Neuronal stem cell (in vitro differentiated cells): ENCODE data around the gene MORC2.

Experiments used
- DNase-seq: peaks from one replicate; pipeline ENCODE4 v3.0.0-alpha.2; 2013; ENCODE audit warnings: low spot score
- H2AFZ ChIP-seq: one replicate; pipeline ENCODE4 v1.6.1; 2013; ENCODE audit warnings: mild to moderate bottlenecking, low read length, inconsistent platforms
- H2AK5ac ChIP-seq: 2 replicates; pipeline ENCODE4 v1.6.1; 2013; ENCODE audit warnings: low read depth, mild to moderate bottlenecking, inconsistent platforms, low read length, moderate library complexity, mixed read lengths
- H2BK120ac ChIP-seq: 2 replicates; pipeline ENCODE4 v1.6.1; 2013; ENCODE audit warnings: low read depth, mild to moderate bottlenecking, inconsistent platforms, low read length, moderate library complexity, mixed read lengths
- H2BK12ac ChIP-seq: one replicate; pipeline ENCODE4 v1.6.1; 2013; ENCODE audit warnings: low read length, inconsistent platforms
- H2BK15ac ChIP-seq: 2 replicates; pipeline ENCODE4 v1.6.1; 2013; ENCODE audit warnings: mild to moderate bottlenecking, low read length, inconsistent platforms, mixed read lengths
- H2BK5ac ChIP-seq: one replicate; pipeline ENCODE4 v1.6.1; 2013; ENCODE audit warnings: inconsistent platforms, mild to moderate bottlenecking, low read length, moderate library complexity
- H3K14ac ChIP-seq: one replicate; pipeline ENCODE4 v1.6.1; 2013; ENCODE audit warnings: low read length, inconsistent platforms
- H3K18ac ChIP-seq: 2 replicates; pipeline ENCODE4 v1.6.1; 2013; ENCODE audit warnings: low read length, inconsistent platforms
- H3K23ac ChIP-seq: 2 replicates; pipeline ENCODE4 v1.6.1; 2013; ENCODE audit warnings: low read depth, mild to moderate bottlenecking, mixed read lengths, low read length, inconsistent platforms; ENCODE audit not compliant: poor library complexity
- H3K27ac ChIP-seq: replicated peaks from 3 replicates; pipeline ENCODE4 v1.5.1; 2013; ENCODE audit warnings: low read length, inconsistent platforms
- H3K27me3 ChIP-seq, 3 experiments: 2 replicates each; pipeline ENCODE4 v1.6.1; 2013; ENCODE audit warnings: low read length in 3 of 3, mild to moderate bottlenecking in 2 of 3, inconsistent platforms in 1 of 3, low read depth in 1 of 3, mixed read lengths in 1 of 3, moderate library complexity in 1 of 3; ENCODE audit not compliant: control insufficient read depth in 3 of 3, insufficient read depth in 3 of 3
- H3K36me3 ChIP-seq, 2 donors: replicated peaks in 1 of 2; 2 replicates each; pipeline ENCODE4 v1.6.1; 2013; ENCODE audit warnings: low read length in 2 of 2; ENCODE audit not compliant: control insufficient read depth in 2 of 2, insufficient read depth in 2 of 2
- H3K4ac ChIP-seq: 2 replicates; pipeline ENCODE4 v1.6.1; 2013; ENCODE audit warnings: inconsistent platforms, mild to moderate bottlenecking, low read length, moderate library complexity
- H3K4me1 ChIP-seq, 2 donors: 1 replicate in 1 of 2; 2 replicates in 1 of 2; pipeline ENCODE4 v1.6.1; 2013; ENCODE audit warnings: low read length in 2 of 2, low read depth in 1 of 2; ENCODE audit not compliant: control insufficient read depth in 2 of 2, insufficient read depth in 1 of 2
- H3K4me2 ChIP-seq: one replicate; pipeline ENCODE4 v1.6.1; 2013; ENCODE audit warnings: mild to moderate bottlenecking, low read length, inconsistent platforms; ENCODE audit not compliant: insufficient read depth, poor library complexity, severe bottlenecking
- H3K4me3 ChIP-seq, 2 donors: 2 replicates each; pipeline ENCODE4 v1.5.1; 2013; ENCODE audit warnings: low read length in 2 of 2, mild to moderate bottlenecking in 2 of 2, inconsistent platforms in 1 of 2, moderate library complexity in 1 of 2
- H3K79me1 ChIP-seq: one replicate; pipeline ENCODE4 v1.6.1; 2013; ENCODE audit warnings: low read depth, mild to moderate bottlenecking, inconsistent platforms, low read length, moderate library complexity
- H3K9ac ChIP-seq: one replicate; pipeline ENCODE4 v1.6.1; 2013; ENCODE audit warnings: mild to moderate bottlenecking, low read depth, low read length, inconsistent platforms; ENCODE audit not compliant: poor library complexity
- H3K9me3 ChIP-seq, 2 donors: replicated peaks in 1 of 2; 2 replicates each; pipeline versions ENCODE3 to v1.6.1; 2013; ENCODE audit warnings: low read length in 2 of 2, mild to moderate bottlenecking in 2 of 2, inconsistent platforms in 1 of 2, low read depth in 1 of 2, mixed read lengths in 1 of 2, moderate library complexity in 1 of 2; ENCODE audit not compliant: control insufficient read depth in 2 of 2, insufficient read depth in 1 of 2
- H4K8ac ChIP-seq: one replicate; pipeline ENCODE4 v1.6.1; 2013; ENCODE audit warnings: low read depth, mild to moderate bottlenecking, inconsistent platforms, low read length, moderate library complexity
- H4K91ac ChIP-seq: one replicate; pipeline ENCODE4 v1.6.1; 2013; ENCODE audit warnings: low read length, low read depth, mild to moderate bottlenecking, inconsistent platforms; ENCODE audit not compliant: poor library complexity
- WGBS, 2 donors: extraction: QIAGEN DNeasy Blood & Tissue Kit; methylation state at CpG; one replicate each; pipeline ENCODE4 v1.1.7; 2013; ENCODE audit warnings: missing lambda C conversion rate in 2 of 2, mixed read lengths in 1 of 2; ENCODE audit not compliant: insufficient read length in 2 of 2, insufficient replicate concordance in 1 of 2; ENCODE audit errors: extremely low coverage in 2 of 2; 5-methylcytosine and 5-hydroxymethylcytosine counted together

MORC2 gene

DNA sequence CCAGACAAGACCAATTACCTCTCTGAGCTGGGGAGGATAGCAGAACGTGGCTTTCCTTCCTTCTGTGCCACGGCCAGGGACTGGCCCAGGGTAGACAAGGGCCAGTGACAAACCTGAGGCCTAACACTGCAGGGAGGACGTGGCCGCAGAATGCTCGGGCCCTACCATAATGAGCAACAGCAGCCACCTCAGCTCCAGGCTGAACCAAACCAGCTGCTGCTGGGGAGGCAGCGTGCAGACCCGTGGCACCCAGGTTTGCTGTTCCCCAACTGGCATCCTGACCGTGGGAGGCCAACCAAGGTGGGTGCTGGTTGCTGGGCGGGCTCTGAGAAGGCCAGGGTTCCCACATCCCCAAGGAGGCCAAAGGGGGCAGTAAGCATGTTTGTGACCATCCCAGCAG is 83.0 kb downstream of the MORC2 start:
- Histone ChIP-seq H4K91ac (no peak overlapping the region), H3K36me3 (peaks cover 0 to 5% of the 10 kb centered on the region in 2 donors), H4K8ac (no peak overlapping the region), H3K4ac (no peak overlapping the region), H3K4me2 (no peak overlapping the region), H2BK5ac (no peak overlapping the region), H3K27me3 (peaks cover 0 to 12% (median 0%) of the 10 kb centered on the region in 3 experiments), H3K9ac (peak overlapping the region; percentile 32), H3K27ac (no peak overlapping the region), H3K18ac (peak overlapping the region; percentile 72), H2BK12ac (no peak overlapping the region), H3K23ac (no peak overlapping the region), H2BK120ac (no peak overlapping the region), H3K14ac (no peak overlapping the region), H3K4me3 (no peak overlapping the region), H2BK15ac (no peak overlapping the region), H3K4me1 (peaks cover 0 to 13% of the 10 kb centered on the region in 2 donors), H2AFZ (no peak overlapping the region), H3K79me1 (no peaks in the 10 kb centered on the region), H3K9me3 (no peaks in the 10 kb centered on the region), H2AK5ac (peak overlapping the region; percentile 77)
- DNase-seq: no peak
- WGBS, 2 donors: no CpG with 5 or more reads among the region's 9 CpGs

GRCh38 chr22:30885001-30885366 is 83.6 kb downstream of the MORC2 start:
- H2BK5ac ChIP-seq: no peak overlapping the region
- H3K79me1 ChIP-seq: no peaks in the 10 kb centered on the region
- no peak for DNase-seq
- peak overlapping the region; percentile 59 for H3K23ac ChIP-seq
- H3K4me2 ChIP-seq: no peak overlapping the region
- H3K27ac ChIP-seq: no peak overlapping the region
- no peak overlapping the region for H4K91ac ChIP-seq
- peaks cover 0 to 12% (median 0%) of the 10 kb centered on the region in 3 experiments for H3K27me3 ChIP-seq
- H3K18ac ChIP-seq: peak overlapping the region; percentile 52
- H3K14ac ChIP-seq: no peak overlapping the region
- H2AFZ ChIP-seq: no peak overlapping the region
- no peaks in the 10 kb centered on the region for H3K9me3 ChIP-seq
- H2BK15ac ChIP-seq: peak overlapping the region; percentile 92
- WGBS, 2 donors: no CpG with 5 or more reads among the region's 5 CpGs
- H3K36me3 ChIP-seq: peaks cover 0 to 5% of the 10 kb centered on the region in 2 donors
- no peak overlapping the region for H3K4me3 ChIP-seq
- no peak overlapping the region for H2BK12ac ChIP-seq
- H3K4ac ChIP-seq: no peak overlapping the region
- no peak overlapping the region for H2BK120ac ChIP-seq
- peaks cover 0 to 13% of the 10 kb centered on the region in 2 donors for H3K4me1 ChIP-seq
- peak overlapping the region; percentile 78 for H2AK5ac ChIP-seq
- H4K8ac ChIP-seq: no peak overlapping the region
- no peak overlapping the region for H3K9ac ChIP-seq

- Histone ChIP-seq H3K27me3 (peaks cover 0 to 12% (median 0%) of the 10 kb centered on the region in 3 experiments), H4K8ac (no peak overlapping the region), H3K4me2 (no peak overlapping the region), H3K4me3 (no peak overlapping the region), H4K91ac (no peak overlapping the region), H3K9me3 (no peaks in the 10 kb centered on the region), H2AFZ (no peak overlapping the region), H3K79me1 (no peaks in the 10 kb centered on the region), H3K23ac (peak overlapping the region; percentile 59), H3K18ac (peak overlapping the region; percentile 52), H2BK12ac (no peak overlapping the region), H3K4ac (no peak overlapping the region), H2BK120ac (no peak overlapping the region), H2BK15ac (peak overlapping the region; percentile 92), H3K9ac (no peak overlapping the region), H3K4me1 (peaks cover 0 to 13% of the 10 kb centered on the region in 2 donors), H2BK5ac (peak overlapping the region; percentile 5), H3K14ac (peak overlapping the region; percentile 78), H3K36me3 (peaks cover 0 to 3% of the 10 kb centered on the region in 2 donors), H2AK5ac (peak overlapping the region; percentile 78), H3K27ac (no peak overlapping the region)
- DNase-seq: no peak
- WGBS, 2 donors: no CpG with 5 or more reads among the region's 18 CpGs
Measured at GRCh38 chr22:30884211-30885000, 84.2 kb downstream of the MORC2 start.

DNA sequence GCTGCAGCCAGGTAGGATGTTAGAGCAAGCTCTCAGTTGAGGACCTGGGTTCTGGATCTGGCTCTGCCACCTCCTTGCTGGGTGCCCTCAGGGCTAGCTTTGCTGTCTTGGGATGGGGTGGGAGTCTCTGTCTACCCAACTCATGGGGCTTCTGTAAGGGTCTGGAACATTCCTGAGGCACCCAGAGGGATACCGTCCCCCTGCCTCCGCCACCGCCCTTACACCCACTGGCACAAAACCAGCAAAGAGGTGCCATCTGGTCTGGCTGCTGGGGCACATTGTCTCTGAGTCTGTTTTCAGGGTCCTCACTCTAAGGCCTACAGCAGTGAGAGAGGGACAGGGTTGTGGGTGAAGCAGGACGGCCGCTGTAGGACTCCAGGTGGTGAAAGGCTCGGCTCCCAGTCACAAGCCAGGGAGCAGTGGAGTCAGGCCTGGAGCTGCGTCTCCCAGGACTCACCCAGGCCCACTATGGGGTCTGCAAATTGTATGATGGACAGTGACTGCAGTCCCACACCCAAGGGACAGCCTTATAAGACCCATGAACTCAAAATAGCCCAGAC is 84.9 kb downstream of the MORC2 start:
- peaks cover 0 to 13% of the 10 kb centered on the region in 2 donors for H3K4me1 ChIP-seq
- no peak overlapping the region for H3K9ac ChIP-seq
- no peak overlapping the region for H4K91ac ChIP-seq
- no peak overlapping the region for H3K4ac ChIP-seq
- H2BK12ac ChIP-seq: no peak overlapping the region
- H2BK15ac ChIP-seq: peak overlapping the region; percentile 30
- peak overlapping the region; percentile 45 for H3K18ac ChIP-seq
- H3K9me3 ChIP-seq: no peaks in the 10 kb centered on the region
- no peak for DNase-seq
- no peak overlapping the region for H3K23ac ChIP-seq
- H3K36me3 ChIP-seq: no peaks in the 10 kb centered on the region
- no peak overlapping the region for H4K8ac ChIP-seq
- no peak overlapping the region for H2BK120ac ChIP-seq
- no peak overlapping the region for H3K27ac ChIP-seq
- H2AK5ac ChIP-seq: no peak overlapping the region
- H3K4me3 ChIP-seq: no peak overlapping the region
- no peaks in the 10 kb centered on the region for H3K79me1 ChIP-seq
- no peak overlapping the region for H3K14ac ChIP-seq
- peaks cover 0 to 12% (median 0%) of the 10 kb centered on the region in 3 experiments for H3K27me3 ChIP-seq
- H2BK5ac ChIP-seq: no peak overlapping the region
- no peak overlapping the region for H2AFZ ChIP-seq
- WGBS, 2 donors: no CpG with 5 or more reads among the region's 7 CpGs
- no peak overlapping the region for H3K4me2 ChIP-seq
